HG03469 (cell line): ENCODE measurements around the gene PI4K2A.
"Not testable (repeated sequence)": the region's sequence is repeated elsewhere in the genome, so short reads cannot be mapped to it uniquely, and the experiment has no call there.

Experiments used
- ATAC-seq: cut with Tn5 transposase; IDR thresholded peaks from one replicate; pipeline ENCODE4 v1.9.1; 2021; ENCODE audit warnings: mild to moderate bottlenecking, moderate library complexity, moderate number of reproducible peaks; ENCODE audit not compliant: unreplicated experiment

Gene PI4K2A

DNA sequence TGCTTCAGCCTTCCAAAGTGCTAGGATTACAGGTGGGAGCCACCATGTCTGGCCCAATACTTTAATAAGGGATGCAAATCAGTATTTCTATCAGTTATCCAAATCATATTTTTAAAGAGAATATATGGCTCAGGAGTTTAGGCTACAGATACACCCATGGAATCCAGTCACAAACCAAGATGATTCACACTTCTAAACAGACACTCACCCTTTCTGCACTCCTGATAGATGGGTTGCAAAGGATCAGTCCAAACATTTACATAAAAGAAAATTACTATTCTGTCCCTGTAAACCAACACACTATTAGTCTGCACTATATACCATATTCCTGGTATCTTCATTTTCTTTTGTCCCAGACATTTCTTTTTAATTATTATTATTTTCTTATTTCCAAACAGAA lies 9.4 kb upstream of the PI4K2A start:
- ATAC-seq: no peak

DNA sequence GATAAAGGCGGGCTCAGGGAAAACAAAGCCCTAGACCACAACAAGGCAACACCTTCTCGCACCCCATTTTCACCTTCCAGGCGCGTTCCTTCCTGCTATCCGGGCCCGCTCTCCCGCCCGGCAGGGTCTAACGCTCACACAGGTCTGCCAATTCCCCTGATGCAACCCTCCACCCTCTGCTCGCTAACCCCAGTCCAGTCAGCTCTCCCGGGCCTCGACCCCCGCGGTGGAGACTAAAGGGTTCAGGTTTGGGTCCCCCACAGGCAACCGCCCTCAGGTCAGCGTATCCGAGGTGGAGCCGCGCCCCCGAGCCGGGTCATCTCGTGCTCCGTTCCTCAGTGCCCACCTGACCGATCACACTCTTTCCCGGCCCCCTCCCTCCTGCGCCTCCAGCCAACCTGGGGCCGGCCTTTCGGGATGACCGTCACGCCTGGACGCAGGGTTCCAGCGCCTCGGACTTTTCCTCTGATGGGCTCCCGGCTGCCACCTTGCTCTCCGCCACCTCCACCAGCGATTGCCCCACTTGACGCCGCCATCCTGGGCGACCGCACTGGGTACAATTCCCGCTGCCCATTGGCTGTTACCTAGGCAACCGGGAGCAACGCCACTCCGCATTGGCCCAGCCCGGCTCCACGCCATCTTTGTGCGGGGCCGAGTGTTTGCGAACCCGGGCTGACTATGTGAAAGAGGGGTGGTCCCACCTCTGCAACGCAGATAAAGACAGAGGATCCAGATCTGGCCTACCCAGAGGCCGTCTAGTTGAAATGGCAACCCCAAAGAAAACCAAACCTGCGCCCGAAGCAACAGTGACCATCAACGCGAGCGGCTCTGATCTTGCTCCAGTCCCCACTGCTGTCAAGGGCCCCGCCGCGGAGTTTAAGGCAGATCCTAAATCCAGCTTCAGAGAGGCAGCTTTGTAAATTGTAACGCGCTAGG lies 7.3 kb upstream of the PI4K2A start, which contains the start of gene MORN4:
Gene MORN4, minus strand, starts transcription at position 552 of the 936 bp plus-strand sequence. CDS start 13,847 bp downstream, outside the sequence.
- peak; percentile 75 for ATAC-seq

DNA sequence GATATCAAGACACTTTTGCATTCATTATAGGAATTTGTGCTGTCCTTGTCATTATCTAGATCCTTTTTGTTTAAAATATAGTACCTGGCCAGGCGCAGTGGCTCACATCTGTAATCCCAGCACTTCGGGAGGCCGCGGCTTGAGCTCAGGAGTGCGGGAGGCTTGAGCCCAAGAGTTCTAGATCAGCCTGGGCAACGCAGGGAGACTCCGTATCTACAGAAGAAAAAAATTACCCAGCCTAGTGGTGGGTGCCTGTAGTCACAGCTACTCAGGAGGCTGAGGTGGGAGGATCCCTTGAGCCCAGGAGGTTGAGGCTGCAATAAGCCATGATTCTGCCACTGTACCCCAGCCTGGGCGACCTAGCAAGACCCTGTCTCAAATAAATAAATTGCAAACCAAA lies 6.5 kb upstream of the PI4K2A start:
- no peak for ATAC-seq

DNA sequence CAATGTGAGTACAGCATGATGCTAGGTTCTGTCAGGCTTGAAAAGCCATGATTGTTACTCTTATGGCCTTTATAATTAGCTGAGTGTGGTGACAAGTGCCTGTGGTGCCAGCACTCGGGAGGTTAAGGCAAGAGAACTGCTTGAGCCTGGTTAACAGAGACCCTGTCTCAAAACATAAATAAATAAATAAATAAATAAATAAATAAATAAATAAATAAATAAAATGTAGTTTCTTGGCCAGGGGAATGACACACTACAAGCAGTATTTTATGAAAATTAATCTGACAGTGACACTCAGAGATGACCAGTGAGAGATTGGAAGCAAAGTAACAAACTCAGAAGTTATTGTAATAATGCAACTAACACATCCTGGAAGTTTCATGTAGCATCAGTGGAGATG lies 4.9 kb upstream of the PI4K2A start:
- ATAC-seq: no peak

DNA sequence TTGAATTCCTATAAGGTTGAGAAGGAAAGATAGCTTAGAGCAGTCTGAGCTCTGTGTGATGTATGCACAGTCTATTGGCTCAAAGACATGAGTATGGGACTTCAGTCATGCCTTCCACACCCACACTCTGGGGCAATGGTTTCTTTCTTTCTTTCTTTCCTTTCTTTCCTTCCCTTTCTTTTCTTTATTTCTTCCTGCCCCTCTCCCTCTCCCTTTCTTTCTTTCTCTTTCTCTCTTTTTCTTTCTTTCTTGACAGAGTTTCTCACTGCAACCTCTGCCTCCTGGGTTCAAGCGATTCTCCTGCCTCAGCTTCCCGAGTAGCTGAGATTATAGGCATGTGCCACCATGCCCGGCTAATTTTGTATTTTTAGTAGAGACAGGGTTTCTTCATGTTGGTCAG lies 1.4 kb upstream of the PI4K2A start:
- not testable (repeated sequence) for ATAC-seq

DNA sequence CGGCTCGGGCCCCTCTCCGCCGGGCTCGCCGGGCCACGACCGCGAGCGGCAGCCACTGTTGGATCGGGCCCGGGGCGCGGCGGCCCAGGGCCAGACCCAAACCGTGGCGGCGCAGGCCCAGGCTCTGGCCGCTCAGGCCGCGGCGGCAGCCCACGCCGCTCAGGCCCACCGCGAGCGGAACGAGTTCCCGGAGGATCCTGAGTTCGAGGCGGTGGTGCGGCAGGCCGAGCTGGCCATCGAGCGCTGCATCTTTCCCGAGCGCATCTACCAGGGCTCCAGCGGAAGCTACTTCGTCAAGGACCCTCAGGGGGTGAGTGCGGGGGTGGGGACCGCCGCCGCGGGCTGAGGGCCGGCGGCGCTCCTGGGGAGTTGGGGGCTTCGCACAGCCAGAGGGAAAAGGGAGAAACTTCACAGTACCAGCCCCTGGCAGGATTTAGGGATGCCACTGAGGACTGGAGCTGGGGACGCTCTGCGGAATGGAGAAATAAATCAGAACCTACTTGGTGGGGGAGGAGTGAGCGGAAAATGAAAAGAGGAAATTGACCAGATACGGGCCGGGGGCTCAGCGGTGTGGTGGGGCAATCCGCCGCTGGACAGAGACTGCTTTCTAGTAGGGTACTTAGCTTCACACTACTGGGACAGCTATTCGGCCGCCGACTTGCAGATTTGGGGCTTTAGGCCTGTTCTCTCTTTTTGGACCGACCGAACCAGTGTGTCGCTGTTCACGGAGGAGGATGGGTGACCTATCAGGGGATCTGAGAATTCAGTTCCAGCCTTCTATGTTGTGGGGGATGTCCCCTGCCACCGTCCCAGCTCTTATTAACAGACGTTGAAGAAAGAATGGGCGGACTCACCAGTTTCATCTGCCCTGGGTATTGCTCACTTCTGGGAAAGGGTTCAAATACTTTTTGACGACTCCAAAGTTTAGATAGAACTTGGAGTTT lies 669 bp downstream of the PI4K2A start:
- ATAC-seq: peak; percentile 1

DNA sequence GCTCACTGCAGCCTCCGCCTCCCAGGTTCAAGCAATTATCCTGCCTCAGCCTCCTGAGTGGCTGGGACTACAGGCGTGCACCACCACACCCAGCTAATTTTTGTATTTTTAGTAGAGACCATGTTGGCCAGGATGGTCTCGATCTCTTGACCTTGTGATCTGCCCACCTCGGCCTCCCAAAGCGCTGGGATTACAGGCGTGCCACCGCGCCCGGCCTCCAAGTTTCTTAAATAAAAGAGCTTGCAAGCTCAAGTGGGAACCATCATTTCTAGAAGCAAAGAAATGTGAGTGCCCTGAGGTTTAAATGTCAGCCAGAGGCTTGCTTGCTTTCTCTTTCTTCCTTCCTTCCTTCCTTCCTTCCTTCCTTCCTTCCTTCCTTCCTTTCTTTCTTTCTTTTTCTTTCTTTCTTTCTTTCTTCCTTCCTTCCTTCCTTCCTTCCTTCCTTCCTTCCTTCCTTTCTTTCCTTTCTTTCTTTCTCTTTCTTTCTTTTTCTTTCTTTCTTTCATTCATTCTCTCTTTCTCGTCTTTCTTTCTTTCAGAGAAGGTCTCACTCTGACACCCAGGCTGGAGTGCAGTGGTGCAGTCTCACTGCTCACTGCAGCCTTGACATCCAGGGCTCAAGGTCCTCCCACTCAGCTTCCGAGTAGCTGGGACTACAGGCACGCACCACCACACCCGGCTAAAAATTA lies 2.1 kb downstream of the PI4K2A start:
- not testable (repeated sequence) for ATAC-seq

DNA sequence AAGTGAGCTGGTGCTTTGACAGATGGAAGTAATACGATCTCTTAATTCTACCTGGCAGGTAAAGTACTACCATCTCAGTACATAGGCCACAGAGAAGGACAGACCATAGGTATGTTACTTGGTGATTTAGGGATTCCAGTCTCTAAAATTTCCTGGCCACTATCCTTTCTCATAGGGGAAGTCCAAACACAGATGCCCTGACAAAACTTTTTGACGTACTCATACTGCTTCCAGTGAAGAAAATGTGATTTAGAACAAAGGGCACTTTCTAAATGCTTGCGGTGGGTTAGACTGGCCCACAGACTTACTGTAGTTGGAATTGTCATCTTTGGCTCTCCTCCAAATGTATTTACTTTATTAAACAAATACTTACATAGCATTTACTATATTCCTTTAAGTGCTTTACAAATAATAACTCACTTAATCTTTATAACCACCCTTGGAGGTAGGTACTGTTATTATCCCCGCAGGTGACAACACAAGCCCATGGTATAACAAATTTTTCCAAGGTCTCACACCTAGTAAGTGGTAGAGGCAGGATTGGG lies 3.0 kb downstream of the PI4K2A start:
- no peak for ATAC-seq

DNA sequence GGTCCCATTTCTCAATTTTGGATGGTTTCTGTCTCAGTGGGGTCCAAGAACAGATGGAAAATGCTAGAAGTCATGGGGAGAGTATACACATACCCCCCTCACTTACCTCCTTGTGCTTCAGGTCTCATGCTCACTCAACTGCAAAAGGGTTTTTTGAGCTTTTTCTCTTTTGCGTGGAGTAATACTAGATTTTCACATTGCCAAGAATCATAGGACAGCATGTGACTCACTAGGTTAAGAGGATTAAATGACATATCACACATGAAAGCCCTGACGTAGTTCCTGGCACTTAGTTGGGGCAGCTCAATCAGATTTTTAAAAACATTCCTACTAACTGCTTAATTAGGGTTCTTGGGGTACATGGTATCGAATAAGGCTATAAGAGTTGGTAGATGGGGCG lies 4.5 kb downstream of the PI4K2A start:
- ATAC-seq: no peak

DNA sequence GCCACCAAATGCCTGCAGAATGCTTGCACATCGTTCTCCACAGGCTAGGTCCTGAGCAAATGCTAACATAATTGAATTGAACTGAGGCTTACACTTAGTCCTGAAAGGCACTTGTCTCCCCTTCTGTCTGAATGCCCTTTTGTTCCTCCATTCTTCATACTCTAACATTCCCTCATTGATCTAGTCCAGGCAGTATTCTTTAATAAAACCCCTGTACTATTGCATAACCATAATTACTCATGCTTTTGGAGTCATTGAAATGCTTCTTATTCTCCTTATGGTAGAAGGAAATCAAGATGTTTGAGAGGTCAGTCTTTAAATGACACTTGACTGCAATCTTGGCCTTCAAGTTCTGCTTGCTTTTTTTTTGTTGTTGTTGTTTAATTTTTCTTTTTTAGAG lies 7.1 kb downstream of the PI4K2A start:
- no peak for ATAC-seq

DNA sequence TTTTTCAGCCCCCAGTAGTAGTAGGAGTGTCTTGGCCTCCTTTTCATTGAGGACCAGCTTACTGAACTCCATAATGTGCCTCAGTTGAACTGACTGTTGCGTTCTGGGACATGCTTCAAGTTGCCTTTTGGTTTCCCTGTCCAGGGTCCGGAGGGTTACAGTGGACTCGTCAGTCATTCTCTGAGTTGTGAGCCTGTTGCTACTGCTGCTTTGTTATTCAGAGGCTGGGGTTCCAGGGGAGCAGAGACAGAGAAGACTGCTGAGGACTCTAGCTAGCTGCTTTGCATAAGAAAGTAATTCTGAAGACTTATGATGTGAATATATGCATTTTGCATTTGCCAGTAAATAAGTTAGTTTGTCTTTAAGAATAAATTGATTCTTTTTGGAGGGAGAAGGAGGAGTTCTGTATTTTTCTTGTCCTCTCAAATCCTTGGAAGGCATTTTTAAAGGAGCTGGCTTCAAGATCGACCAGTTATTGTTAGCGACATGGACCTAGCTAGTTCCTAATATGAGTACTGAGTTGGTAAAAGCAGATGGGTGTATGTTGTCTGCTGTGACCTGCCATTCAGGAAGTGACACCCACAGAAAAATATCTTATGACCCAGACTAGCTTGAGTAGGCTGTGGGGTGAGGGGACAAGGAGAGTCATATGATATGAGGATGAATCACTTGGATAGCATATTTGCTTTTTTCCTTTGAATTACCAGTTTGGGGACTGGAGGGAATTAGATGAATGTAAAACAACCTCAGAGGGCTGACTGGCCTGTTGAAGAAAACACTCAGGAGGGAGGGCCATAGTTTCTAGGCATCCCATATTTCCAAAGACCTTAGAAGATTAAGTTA lies 8.3 kb downstream of the PI4K2A start:
- ATAC-seq: peak; percentile 84

DNA sequence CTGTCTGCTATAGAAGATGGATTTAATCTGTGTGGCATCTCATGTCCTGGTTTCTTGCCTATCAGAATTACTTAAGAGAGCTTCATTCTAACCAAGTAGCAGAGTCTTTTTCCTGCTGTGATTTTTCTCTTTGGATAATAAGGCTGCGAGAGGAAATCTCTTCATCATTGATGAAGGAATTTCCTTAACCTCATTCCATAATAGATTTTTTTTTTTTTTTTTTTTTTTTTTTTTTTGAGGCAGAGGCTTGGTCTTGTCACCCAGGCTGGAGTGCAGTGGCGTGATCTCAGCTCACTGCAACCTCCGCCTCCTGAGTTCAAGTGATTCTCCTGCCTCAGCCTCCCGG lies 8.9 kb downstream of the PI4K2A start:
- ATAC-seq: not testable (repeated sequence)

DNA sequence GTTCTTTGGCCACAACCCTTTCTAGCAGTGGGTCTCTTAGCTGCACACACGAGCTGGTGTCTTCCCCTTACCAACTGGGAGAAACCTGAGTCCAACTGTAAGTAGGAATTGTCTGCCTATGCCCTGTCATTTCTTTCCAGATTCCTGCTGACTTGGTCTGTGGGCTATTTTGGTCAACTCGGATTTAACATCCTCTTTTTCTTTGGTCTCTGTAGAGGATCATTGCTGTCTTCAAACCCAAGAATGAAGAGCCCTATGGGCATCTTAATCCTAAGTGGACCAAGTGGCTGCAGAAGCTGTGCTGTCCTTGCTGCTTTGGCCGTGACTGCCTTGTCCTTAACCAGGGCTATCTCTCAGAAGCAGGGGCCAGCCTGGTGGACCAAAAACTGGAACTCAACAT lies 10.3 kb downstream of the PI4K2A start:
- no peak for ATAC-seq

DNA sequence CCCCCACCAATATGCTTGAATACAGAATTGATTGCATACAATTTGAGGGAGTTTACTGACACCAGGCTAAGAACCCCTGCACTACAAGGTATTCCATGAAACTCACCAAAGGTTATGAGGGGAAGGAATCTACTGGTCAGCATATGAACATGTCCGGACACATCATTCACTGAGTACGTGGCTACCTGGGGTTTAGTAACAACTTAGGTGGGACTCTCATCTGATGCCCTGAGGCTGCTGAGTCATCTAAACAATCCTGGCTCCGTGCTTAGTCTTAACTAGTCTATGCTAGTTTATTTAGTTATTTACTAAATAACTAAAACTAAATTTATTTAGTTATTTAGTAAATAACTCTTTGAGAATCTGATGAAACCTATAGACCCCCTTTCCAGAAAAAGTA lies 11.3 kb downstream of the PI4K2A start:
- no peak for ATAC-seq

DNA sequence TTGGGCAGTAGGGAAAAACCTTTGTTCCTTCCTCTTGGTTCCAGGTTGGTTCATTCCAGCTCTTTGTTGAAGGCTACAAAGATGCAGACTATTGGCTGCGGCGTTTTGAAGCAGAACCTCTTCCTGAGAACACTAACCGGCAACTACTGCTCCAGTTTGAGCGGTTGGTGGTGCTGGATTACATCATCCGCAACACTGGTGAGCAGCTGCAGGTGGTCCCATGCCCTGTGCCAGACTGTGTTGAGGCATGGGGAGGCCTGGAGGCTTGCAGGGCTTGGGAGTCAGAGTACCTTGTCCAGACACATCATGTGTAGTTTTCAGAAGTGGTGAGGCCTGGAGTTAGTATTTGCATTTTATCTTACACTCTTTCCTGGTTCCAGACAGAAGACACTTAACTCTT lies 16.3 kb downstream of the PI4K2A start:
- ATAC-seq: no peak

DNA sequence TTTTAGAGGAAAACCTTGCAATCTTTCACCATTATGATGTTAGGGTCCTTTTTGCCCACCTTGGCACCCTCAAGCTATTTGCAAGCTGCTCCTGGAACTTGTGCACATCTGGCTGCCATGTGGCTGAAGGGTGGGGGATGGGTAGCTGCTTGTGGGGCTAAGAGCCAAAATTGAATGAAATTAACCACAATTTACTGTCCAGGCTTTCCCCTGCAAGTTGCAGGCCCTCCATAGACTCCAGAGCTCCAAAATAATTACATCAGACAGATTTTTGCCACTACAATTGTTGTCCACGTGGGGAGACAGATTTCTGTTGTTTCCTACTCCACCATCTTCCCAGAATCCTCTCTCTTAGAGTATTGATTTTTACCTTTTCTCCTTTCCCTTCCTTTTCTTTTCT lies 19.1 kb downstream of the PI4K2A start:
- ATAC-seq: no peak

DNA sequence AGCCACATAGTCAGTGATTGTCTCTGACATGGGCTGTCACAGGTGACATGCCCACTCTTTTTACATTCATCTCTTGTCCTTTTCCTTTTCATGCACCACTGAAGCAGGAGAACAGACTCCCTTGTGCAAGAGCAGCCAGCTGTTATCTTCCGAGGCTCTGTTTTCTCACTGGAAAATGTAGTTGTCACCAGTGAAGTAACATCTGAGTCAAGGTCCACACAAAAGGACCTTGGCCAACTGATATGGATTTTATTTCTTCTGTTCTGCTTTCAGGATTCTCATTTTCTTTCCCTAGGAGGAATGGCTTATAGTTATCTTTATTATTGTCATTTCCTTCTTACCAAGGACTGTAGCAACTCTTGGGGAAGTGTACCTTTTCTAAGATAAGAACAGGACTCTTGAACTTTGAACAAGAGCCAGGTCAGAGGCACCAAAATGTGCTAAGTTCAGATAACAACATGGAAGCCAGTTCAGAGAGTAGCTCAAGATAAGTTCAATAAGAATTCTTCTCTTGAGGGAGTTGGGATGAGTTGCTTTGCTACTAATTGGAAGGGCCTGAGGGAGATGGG lies 23.9 kb downstream of the PI4K2A start:
- no peak for ATAC-seq

DNA sequence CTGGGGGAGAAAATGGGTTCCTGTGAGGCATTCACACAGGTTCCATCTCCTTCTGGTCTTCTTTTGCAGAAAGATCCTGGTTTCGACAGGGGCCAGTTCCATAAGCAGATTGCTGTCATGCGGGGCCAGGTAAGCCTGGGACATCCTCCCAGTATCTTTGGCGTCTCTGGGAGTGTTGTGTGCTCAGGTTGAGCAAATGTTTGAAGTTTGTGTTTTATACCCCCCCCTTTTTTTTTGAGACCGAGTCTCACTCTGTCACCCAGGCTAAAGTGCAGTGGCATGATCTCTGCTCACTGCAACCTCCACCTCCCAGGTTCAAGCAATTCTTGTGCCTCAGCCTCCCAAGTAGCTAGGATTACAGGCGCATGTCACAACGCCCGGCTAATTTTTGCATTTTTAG lies 26.5 kb downstream of the PI4K2A start:
- ATAC-seq: no peak

DNA sequence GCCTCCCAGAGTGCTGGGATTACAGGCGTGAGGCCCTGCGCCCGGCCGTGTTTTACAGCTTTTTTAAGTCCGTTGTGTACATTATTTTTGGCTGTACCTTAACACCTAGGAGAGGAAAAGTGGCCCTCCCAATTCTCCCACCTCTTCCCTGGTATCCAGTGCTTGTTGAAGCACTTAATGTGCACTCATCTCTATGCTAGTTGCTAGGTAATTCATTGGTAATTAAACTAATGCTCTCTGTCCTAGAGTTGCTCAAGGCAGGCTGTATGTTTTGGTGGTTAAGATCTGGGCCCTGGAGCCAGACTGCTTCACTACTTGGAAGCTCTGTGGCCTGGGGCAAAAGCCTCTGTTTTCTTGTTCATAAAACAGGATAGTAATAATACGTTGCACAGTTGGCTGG lies 27.0 kb downstream of the PI4K2A start:
- no peak for ATAC-seq

DNA sequence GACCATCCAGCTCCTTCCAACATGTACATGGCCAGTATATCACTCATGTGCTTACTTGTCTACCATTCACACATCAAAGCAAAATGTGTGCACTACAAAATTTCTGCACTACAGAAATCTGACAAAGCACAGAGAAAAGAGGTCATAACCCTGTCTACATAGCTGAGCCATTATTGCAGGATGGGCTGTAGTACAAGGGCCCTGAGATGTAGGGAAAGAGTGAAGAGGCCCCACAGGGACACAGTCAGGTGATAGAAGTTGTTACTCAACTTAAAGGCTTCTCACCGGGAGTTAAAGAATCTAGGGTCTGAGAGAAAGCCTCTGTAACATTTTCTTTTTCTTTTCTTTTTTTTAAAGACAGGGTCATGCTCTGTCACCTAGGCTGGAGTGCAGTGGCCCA lies 29.1 kb downstream of the PI4K2A start:
- ATAC-seq: no peak
